Left ventricle myocardium superior (tissue), 1 donor: ENCODE results near the gene ITGA7. TPM values are rescaled to one million over a fixed set of nuclear protein-coding genes. Genes with fewer than 3 reads are reported as not detected.

Experiments
- ATAC-seq: fragments of 200-7000 bp; cut with Tn5 transposase; one replicate; pipeline ENCODE4 v1.9.1; 2020; ENCODE audit warnings: mild to moderate bottlenecking, moderate library complexity
- DNase-seq: peaks from one replicate; pipeline ENCODE4 v3.0.0-alpha.2; 2020
- intact Hi-C: fragments of 100-400 bp; cut with micrococcal nuclease; formaldehyde crosslinking; loops from one replicate; pipeline ENCODE4 v1.11.0; 2022
- total RNA-seq: library from RNA; stranded (reverse); fragmentation: NEBNext Ultra II Directional; extraction: Animal tissue kit (Norgen Biotek cat#: 25700); gene quantifications from one replicate; pipeline ENCODE4 v1.2.1, GENCODE V29; 2021
- donor health status: DM: no; HTN: yes; CAD: no; lungs with severe emphysema.

ITGA7 gene
- total RNA-seq, 1 donor from 2014 or later: 488 TPM

GRCh38 chr12:55737581-55738122, 29.9 kb upstream of the ITGA7 start:
- DNase-seq (no peak), ATAC-seq (peak; percentile 15)
- intact Hi-C loops: no loop called here

- peak; percentile 70 for ATAC-seq
- peak; percentile 73 for DNase-seq
- intact Hi-C loops: no loop called here
Measured at GRCh38 chr12:55736780-55737580, 29.3 kb upstream of the ITGA7 start.

- DNase-seq (no peak), ATAC-seq (no peak)
- intact Hi-C loops: no loop called here
Measured at GRCh38 chr12:55736076-55736475, 28.4 kb upstream of the ITGA7 start.

GRCh38 chr12:55734595-55734994, 26.9 kb upstream of the ITGA7 start:
- no peak for DNase-seq
- ATAC-seq: no peak
- intact Hi-C loops: no loop called here

- DNase-seq (no peak), ATAC-seq (no peak)
- intact Hi-C loops: no loop called here
Measured at GRCh38 chr12:55733858-55734257, 26.2 kb upstream of the ITGA7 start.

GRCh38 chr12:55733021-55733555, 25.4 kb upstream of the ITGA7 start:
- no peak for ATAC-seq
- DNase-seq: no peak
- intact Hi-C loops: no loop called here

GRCh38 chr12:55732288-55732687, 24.6 kb upstream of the ITGA7 start:
- ATAC-seq (no peak), DNase-seq (no peak)
- intact Hi-C loops: no loop called here

- peak; percentile 53 for DNase-seq
- intact Hi-C loops: no loop called here
- ATAC-seq: peak; percentile 0
Measured at GRCh38 chr12:55729819-55730818, 22.4 kb upstream of the ITGA7 start.

- ATAC-seq (peak; percentile 88), DNase-seq (peak; percentile 96)
- intact Hi-C loops: no loop called here
Measured at GRCh38 chr12:55728939-55729818, 21.5 kb upstream of the ITGA7 start, which contains the start of gene CD63. Gene CD63, minus strand, starts transcription at chr12:55729009. Its CDS starts 668 bp downstream, at chr12:55728341.

- DNase-seq: peak; percentile 87
- intact Hi-C loops: no loop called here
- ATAC-seq: peak; percentile 56
Measured at GRCh38 chr12:55728186-55728938, 20.7 kb upstream of the ITGA7 start.

- peak; percentile 77 for DNase-seq
- intact Hi-C loops: no loop called here
- ATAC-seq: peak; percentile 0
Measured at GRCh38 chr12:55727643-55728185, 20.0 kb upstream of the ITGA7 start.

GRCh38 chr12:55726971-55727370, 19.3 kb upstream of the ITGA7 start:
- no peak for DNase-seq
- no peak for ATAC-seq
- intact Hi-C loops: no loop called here

GRCh38 chr12:55725556-55725955, 17.9 kb upstream of the ITGA7 start:
- no peak for ATAC-seq
- no peak for DNase-seq
- intact Hi-C loops: no loop called here

- no peak for DNase-seq
- intact Hi-C loops: no loop called here
- no peak for ATAC-seq
Measured at GRCh38 chr12:55724940-55725309, 17.2 kb upstream of the ITGA7 start.

GRCh38 chr12:55724226-55724939, 16.7 kb upstream of the ITGA7 start:
- ATAC-seq: no peak
- intact Hi-C loops: no loop called here
- DNase-seq: peak; percentile 80

GRCh38 chr12:55723516-55724225, 16.0 kb upstream of the ITGA7 start:
- intact Hi-C loops: no loop called here
- no peak for ATAC-seq
- no peak for DNase-seq
